ENCODE measurements around the gene PLEKHB2. TPM values are rescaled to one million over a fixed set of nuclear protein-coding genes. Genes with fewer than 3 reads are reported as not detected.
"Not testable (repeated sequence)": the region's sequence is repeated elsewhere in the genome, so short reads cannot be mapped to it uniquely, and the experiment has no call there.

Gene PLEKHB2
- total RNA-seq, 1 donor from 2014 or later = 38.8 TPM

GRCh38 chr2:131063501-131064283 lies 41.4 kb upstream of the PLEKHB2 start:
- H3K9me3 Mint-ChIP-seq (ENCODE audit: low read depth) = no peaks in the 10 kb centered on the region
- peak overlapping the region; percentile 29 for H3K27ac Mint-ChIP-seq
- H3K36me3 Mint-ChIP-seq (ENCODE audit: insufficient read depth) = peaks cover 24% of the 10 kb centered on the region
- H3K27me3 Mint-ChIP-seq = no peaks in the 10 kb centered on the region
- H3K4me3 Mint-ChIP-seq (ENCODE audit: low read depth) = no peak overlapping the region
- DNase-seq (ENCODE audit: low spot score, unreplicated experiment) = no peak
- TF ChIP-seq, protein P1, sequence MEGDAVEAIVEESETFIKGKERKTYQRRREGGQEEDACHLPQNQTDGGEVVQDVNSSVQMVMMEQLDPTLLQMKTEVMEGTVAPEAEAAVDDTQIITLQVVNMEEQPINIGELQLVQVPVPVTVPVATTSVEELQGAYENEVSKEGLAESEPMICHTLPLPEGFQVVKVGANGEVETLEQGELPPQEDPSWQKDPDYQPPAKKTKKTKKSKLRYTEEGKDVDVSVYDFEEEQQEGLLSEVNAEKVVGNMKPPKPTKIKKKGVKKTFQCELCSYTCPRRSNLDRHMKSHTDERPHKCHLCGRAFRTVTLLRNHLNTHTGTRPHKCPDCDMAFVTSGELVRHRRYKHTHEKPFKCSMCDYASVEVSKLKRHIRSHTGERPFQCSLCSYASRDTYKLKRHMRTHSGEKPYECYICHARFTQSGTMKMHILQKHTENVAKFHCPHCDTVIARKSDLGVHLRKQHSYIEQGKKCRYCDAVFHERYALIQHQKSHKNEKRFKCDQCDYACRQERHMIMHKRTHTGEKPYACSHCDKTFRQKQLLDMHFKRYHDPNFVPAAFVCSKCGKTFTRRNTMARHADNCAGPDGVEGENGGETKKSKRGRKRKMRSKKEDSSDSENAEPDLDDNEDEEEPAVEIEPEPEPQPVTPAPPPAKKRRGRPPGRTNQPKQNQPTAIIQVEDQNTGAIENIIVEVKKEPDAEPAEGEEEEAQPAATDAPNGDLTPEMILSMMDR (IDR thresholded peaks at IDR 0.05; ENCODE audit: unreplicated experiment) = no peak
- peaks cover 12% of the 10 kb centered on the region for H3K4me1 Mint-ChIP-seq (ENCODE audit: low read depth)

- Mint-ChIP-seq H3K27ac (peak overlapping the region; percentile 59), H3K27me3 (no peaks in the 10 kb centered on the region), H3K4me3 (ENCODE audit: low read depth) (no peak overlapping the region), H3K4me1 (ENCODE audit: low read depth) (peaks cover 12% of the 10 kb centered on the region), H3K36me3 (ENCODE audit: insufficient read depth) (peaks cover 27% of the 10 kb centered on the region), H3K9me3 (ENCODE audit: low read depth) (no peaks in the 10 kb centered on the region)
- TF ChIP-seq, protein P1 (IDR thresholded peaks at IDR 0.05; ENCODE audit: unreplicated experiment) = no peak
- no peak for DNase-seq (ENCODE audit: low spot score, unreplicated experiment)
Measured at GRCh38 chr2:131064589-131065512, 40.3 kb upstream of the PLEKHB2 start.

- Mint-ChIP-seq H3K4me1 (ENCODE audit: low read depth) (peaks cover 6% of the 10 kb centered on the region), H3K27ac (no peak overlapping the region), H3K36me3 (ENCODE audit: insufficient read depth) (peaks cover 33% of the 10 kb centered on the region), H3K4me3 (ENCODE audit: low read depth) (no peak overlapping the region), H3K9me3 (ENCODE audit: low read depth) (no peaks in the 10 kb centered on the region), H3K27me3 (no peaks in the 10 kb centered on the region)
- DNase-seq (ENCODE audit: low spot score, unreplicated experiment) = no peak
- TF ChIP-seq, protein P1 (IDR thresholded peaks at IDR 0.05; ENCODE audit: unreplicated experiment) = no peak
Measured at GRCh38 chr2:131067465-131068125, 37.5 kb upstream of the PLEKHB2 start.

GRCh38 chr2:131068172-131068571 lies 37.0 kb upstream of the PLEKHB2 start:
- H3K4me3 Mint-ChIP-seq (ENCODE audit: low read depth); H3K27ac Mint-ChIP-seq: not testable (repeated sequence)
- peaks cover 34% of the 10 kb centered on the region for H3K36me3 Mint-ChIP-seq (ENCODE audit: insufficient read depth)

DNA sequence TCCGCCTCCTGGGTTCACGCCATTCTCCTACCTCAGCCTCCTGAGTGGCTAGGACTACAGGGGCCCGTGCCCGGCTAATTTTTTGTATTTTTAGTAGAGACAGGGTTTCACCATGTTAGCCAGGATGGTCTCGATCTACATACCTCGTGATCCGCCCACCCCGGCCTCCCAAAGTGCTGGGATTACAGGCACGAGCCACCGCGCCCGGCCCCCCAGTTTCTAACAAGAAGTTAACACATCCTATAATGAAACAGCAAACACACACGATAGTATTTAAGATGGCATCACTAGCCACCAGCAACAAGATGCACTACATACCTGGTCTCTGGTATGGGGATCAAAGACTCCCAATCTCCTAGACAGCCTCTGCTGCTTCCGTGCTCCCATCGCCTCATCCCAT lies 29.6 kb upstream of the PLEKHB2 start:
- H3K9me3 Mint-ChIP-seq (ENCODE audit: low read depth); H3K4me3 Mint-ChIP-seq (ENCODE audit: low read depth); H3K27me3 Mint-ChIP-seq; DNase-seq (ENCODE audit: low spot score, unreplicated experiment): not testable (repeated sequence)
- H3K27ac Mint-ChIP-seq = peak overlapping the region; percentile 45
- peaks cover 24% of the 10 kb centered on the region for H3K4me1 Mint-ChIP-seq (ENCODE audit: low read depth)
- H3K36me3 Mint-ChIP-seq (ENCODE audit: insufficient read depth) = peaks cover 40% of the 10 kb centered on the region

More at GRCh38 chr2:131068172-131068571, 37.0 kb upstream of the PLEKHB2 start:
- H3K27me3 Mint-ChIP-seq; H3K4me1 Mint-ChIP-seq (ENCODE audit: low read depth); DNase-seq (ENCODE audit: low spot score, unreplicated experiment); H3K9me3 Mint-ChIP-seq (ENCODE audit: low read depth): not testable (repeated sequence)

DNA sequence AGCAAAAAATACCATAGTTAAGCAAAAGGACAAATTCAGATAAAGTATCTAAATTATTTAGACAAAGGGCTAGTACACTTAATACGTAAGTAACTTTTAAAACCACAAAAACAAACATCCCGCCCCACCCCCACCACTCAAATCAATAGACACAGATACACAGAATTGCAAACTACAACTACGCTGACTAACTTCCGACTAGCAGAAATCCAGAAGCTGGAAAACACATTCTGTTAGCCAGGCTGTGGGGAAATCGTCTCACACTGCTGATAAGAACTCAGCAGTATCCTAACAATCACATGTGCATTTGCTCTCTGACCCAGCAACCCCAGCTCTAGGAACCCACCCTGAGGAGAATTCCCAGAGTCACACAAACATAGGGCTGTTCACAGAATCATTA lies 28.4 kb upstream of the PLEKHB2 start:
- DNase-seq (ENCODE audit: low spot score, unreplicated experiment) = no peak
- Mint-ChIP-seq H3K27ac (peak overlapping the region; percentile 90), H3K36me3 (ENCODE audit: insufficient read depth) (peaks cover 39% of the 10 kb centered on the region), H3K9me3 (ENCODE audit: low read depth) (no peaks in the 10 kb centered on the region), H3K4me3 (ENCODE audit: low read depth) (peak overlapping the region; percentile 14), H3K4me1 (ENCODE audit: low read depth) (peaks cover 24% of the 10 kb centered on the region), H3K27me3 (no peaks in the 10 kb centered on the region)
- TF ChIP-seq, protein P1 (IDR thresholded peaks at IDR 0.05; ENCODE audit: unreplicated experiment) = no peak
